WTC11 (cell line): ENCODE data around the gene SIGLEC10.
A peak's percentile ranks its signal among the peaks of the same experiment; 100 is the strongest.

Experiments
- CTCF ChIP-seq: fragments of 200-600 bp; IDR thresholded peaks from 2 replicates; pipeline ENCODE4 v1.8.0; 2022; ENCODE audit warnings: antibody characterized with exemption
- E2F5 ChIP-seq: sonication (generic); formaldehyde crosslinking; IDR thresholded peaks from 2 replicates; pipeline ENCODE4 v1.8.1; 2022; ENCODE audit warnings: mild to moderate bottlenecking, moderate library complexity, missing genetic modification reagents
- EMX1 ChIP-seq: fragments of 250-450 bp; sonication (Bioruptor Pico); IDR thresholded peaks from 2 replicates; pipeline ENCODE4 v1.8.0; 2021; ENCODE audit warnings: mild to moderate bottlenecking
- MAX ChIP-seq: sonication (generic); formaldehyde crosslinking; IDR thresholded peaks from 2 replicates; pipeline ENCODE4 v1.8.0; 2022; ENCODE audit warnings: mild to moderate bottlenecking, missing genetic modification reagents
- NFE2L1 ChIP-seq: sonication (generic); formaldehyde crosslinking; IDR thresholded peaks from 2 replicates; pipeline ENCODE4 v1.8.1; 2023; ENCODE audit warnings: missing genetic modification reagents
- NR2C2 ChIP-seq: sonication (generic); formaldehyde crosslinking; IDR thresholded peaks from 2 replicates; pipeline ENCODE4 v1.8.0; 2022; ENCODE audit warnings: mild to moderate bottlenecking, missing genetic modification reagents
- SMAD3 ChIP-seq: sonication (generic); formaldehyde crosslinking; IDR thresholded peaks from 2 replicates; pipeline ENCODE4 v1.8.0; 2022; ENCODE audit warnings: missing genetic modification reagents, mild to moderate bottlenecking, borderline replicate concordance
- SP1 ChIP-seq: sonication (generic); formaldehyde crosslinking; conservative IDR thresholded peaks from 2 replicates; pipeline ENCODE4 v1.8.1; 2022; ENCODE audit warnings: missing genetic modification reagents
- TP53 ChIP-seq: sonication (generic); formaldehyde crosslinking; IDR thresholded peaks from 2 replicates; pipeline ENCODE4 v1.8.1; 2023; ENCODE audit warnings: mild to moderate bottlenecking, missing genetic modification reagents

- TF ChIP-seq SMAD3 (CRISPR knock-in tag) (peak; percentile 98), CTCF (peak; percentile 100), MAX (CRISPR knock-in tag) (peak; percentile 76; the same call in 1 of the 2 replicates), EMX1 (CRISPR knock-in tag) (no peak), TP53 (CRISPR knock-in tag) (peak; percentile 94), NR2C2 (CRISPR knock-in tag) (peak; percentile 56; the same call in 1 of the 2 replicates), NFE2L1 (CRISPR knock-in tag) (peak; percentile 85), SP1 (CRISPR knock-in tag) (peak; percentile 71), E2F5 (CRISPR knock-in tag) (0 out of 2 replicates have a peak, but pooled peaks have one; percentile 63)
These were observed 4.6 kb upstream of the SIGLEC10 start for GRCh38 chr19:51422053-51422448.
